Heart left ventricle (tissue), 16 donors: ENCODE data around the gene ZNF497. TPM values are rescaled to one million over a fixed set of nuclear protein-coding genes. Genes with fewer than 3 reads are reported as not detected.
A peak's percentile ranks its signal among the peaks of the same experiment; 100 is the strongest.

Experiments used
- ATAC-seq, 4 donors: fragments of 200-7000 bp; cut with Tn5 transposase; one replicate each; pipeline ENCODE4 v1.9.1; 2020 to 2022; ENCODE audit warnings: moderate library complexity in 4 of 4, mild to moderate bottlenecking in 3 of 4, moderate number of reproducible peaks in 1 of 4
- DNase-seq, 5 donors: peaks; one replicate each; pipeline ENCODE4 v3.0.0-alpha.2; 2020
- H3K27ac ChIP-seq, 12 donors: fragments of 200-600 bp; sonication (generic) in 4 of 12; one replicate each; pipeline versions ENCODE4 v1.5.0 to v1.8.0; 2016 to 2022; ENCODE audit warnings: mild to moderate bottlenecking in 2 of 12
- H3K27me3 ChIP-seq, 9 donors: fragments of 200-600 bp; sonication (generic) in 2 of 9; one replicate each; pipeline versions ENCODE4 v1.5.1 to v1.8.0; 2016 to 2022; ENCODE audit warnings: mild to moderate bottlenecking in 3 of 9
- H3K36me3 ChIP-seq, 9 donors: fragments of 200-600 bp; sonication (generic) in 2 of 9; one replicate each; pipeline versions ENCODE4 v1.5.0 to v1.8.0; 2018 to 2022; ENCODE audit warnings: mild to moderate bottlenecking in 2 of 9
- H3K4me1 ChIP-seq, 12 donors: fragments of 200-600 bp; sonication (generic) in 4 of 12; one replicate each; pipeline versions ENCODE4 v1.5.0 to v1.8.0; 2016 to 2022; ENCODE audit warnings: mild to moderate bottlenecking in 3 of 12
- H3K4me3 ChIP-seq, 12 donors: fragments of 200-600 bp; sonication (generic) in 4 of 12; one replicate each; pipeline versions ENCODE4 v1.5.0 to v1.8.0; 2017 to 2022; ENCODE audit warnings: mild to moderate bottlenecking in 9 of 12, moderate library complexity in 4 of 12
- H3K9me3 ChIP-seq, 12 donors: fragments of 200-600 bp; sonication (generic) in 4 of 12; one replicate each; pipeline versions ENCODE4 v1.5.0 to v1.8.0; 2016 to 2022; ENCODE audit warnings: mild to moderate bottlenecking in 1 of 12
- POLR2A ChIP-seq, 2 donors: fragments of 450-650 bp; IDR thresholded peaks; one replicate each; pipeline ENCODE4 v1.6.1; 2017; ENCODE audit warnings: antibody characterized with exemption in 2 of 2, mild to moderate bottlenecking in 2 of 2, moderate library complexity in 2 of 2
- WGBS, 4 donors: extraction: QIAGEN DNeasy Blood & Tissue Kit in 2 of 4; methylation state at CpG; one replicate each; pipeline versions ENCODE4 v1.1.5 to v1.1.7; 2013 to 2018; 5-methylcytosine and 5-hydroxymethylcytosine counted together
- intact Hi-C, 10 donors: fragments of 100-400 bp; cut with DNase I; formaldehyde crosslinking; loops; one replicate each; pipeline versions ENCODE4 v1.11.1 to v1.14.2; 2022
- polyA plus RNA-seq, 2 donors: library from polyadenylated mRNA; stranded (reverse); fragments of 200-250 nt; gene quantifications; one replicate each; pipeline ENCODE4 v1.2.3, GENCODE V29; 2013
- total RNA-seq, 9 donors: library from RNA; depleted of rRNA in 2 of 9; stranded (reverse); fragments of >200 nt in 2 of 9; fragmentation: NEBNext Ultra II Directional in 3 of 9; extraction: Animal tissue kit (Norgen Biotek cat#: 25700) in 3 of 9; gene quantifications; one replicate each; pipeline versions ENCODE4 v1.1.0 to v1.2.4, GENCODE V29; 2016 to 2023
- TF ChIP-seq, protein P1 (sequence below), 12 donors: fragments of 200-600 bp; sonication (generic) in 4 of 12; IDR thresholded peaks; one replicate each; pipeline versions ENCODE4 v1.5.0 to v1.8.0; 2018 to 2022; ENCODE audit warnings: antibody characterized with exemption in 12 of 12, mild to moderate bottlenecking in 5 of 12
- donor health status: ischemic (EF 13 %, LVEDD 7.1; RV severe dilation, severe dysfunction).
- donor health status: healthy with polysubstance abuse.
- donor health status: DM: no; HTN: yes; CAD: no.
- donor health status: DM: no; HTN: no; CAD: no.
- donor health status: ischemic (EF 25% LVEDD 6.9; RV normal size, moderate dysfunction).
- donor health status: ischemic (EF 25% LVEDD 5.7; RV mildly dilated, moderate dysfunction).
- donor health status: healthy.
- donor health status: DM: yes; HTN: yes; CAD: no.
- donor health status: ischemic (EF 35%, LVEDD 5.7; RV mildly dilated, moderate dysfunction).
- donor health status: nonischemic (EF 11% LVEDD 7.7; RV severe dilation, severe dysfunction).
- donor health status: DM: yes; HTN: yes; CAD: no.
- donor health status: PGD.
- donor health status: ischemic (EF 29% LVEDD 5.4; RV normal size, mild dysfunction).
- donor health status: nonischemic (EF 23%, LVEDD 6.1; RV moderate dilation, normal function).

Gene ZNF497
- total and polyA plus RNA-seq, 11 donors = 0.08 to 1.1 (median 0.30) TPM

DNA sequence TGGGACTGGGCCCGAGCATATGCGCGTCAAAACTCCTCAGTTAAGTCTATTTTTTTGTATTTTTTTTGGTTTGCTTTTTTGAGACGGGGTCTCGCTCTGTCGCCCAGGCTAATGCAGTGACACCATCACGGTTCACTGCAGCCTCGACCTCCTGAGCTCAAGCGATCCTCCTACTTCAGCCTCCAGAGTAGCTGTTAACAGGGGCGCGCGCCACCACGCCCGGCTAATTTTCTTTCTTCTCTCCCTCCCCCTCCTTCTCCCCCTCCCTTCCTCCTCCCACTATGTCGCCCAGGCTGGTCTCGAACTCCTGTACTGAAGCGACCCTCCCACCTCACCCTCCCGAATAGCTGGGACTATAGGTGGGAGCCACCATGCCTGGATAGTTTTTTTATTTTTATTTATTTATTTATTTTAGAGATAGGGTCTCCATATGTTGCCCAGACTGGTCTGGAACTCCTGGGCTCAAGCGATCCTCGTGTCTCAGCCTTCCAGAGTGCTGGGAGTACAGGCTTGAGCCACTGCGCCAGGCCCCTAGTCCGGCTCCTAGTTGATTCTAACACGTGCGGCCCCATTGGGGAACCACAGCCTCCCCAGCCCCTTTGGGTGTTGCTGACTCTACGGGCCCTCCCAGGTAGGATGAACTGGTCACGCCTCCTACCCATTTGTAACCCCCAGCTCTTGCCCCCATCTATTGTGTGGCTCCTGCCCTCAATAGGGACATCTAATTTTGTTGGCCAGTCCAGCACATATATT is 19.1 kb upstream of the ZNF497 start:
- DNase-seq (peak in 1 of 5 donors; percentile 58), ATAC-seq (no peak)
- no peaks in the 10 kb centered on the region for H3K27me3 ChIP-seq
- H3K4me3 ChIP-seq = peak overlapping the region; percentile 57 to 94 (median 83)
- H3K9me3 ChIP-seq = no peaks in the 10 kb centered on the region
- WGBS, 4 donors = 31 to 39% (median 34%) methylated on average over 26 of the region's 26 CpGs
- H3K4me1 ChIP-seq = peaks cover 2 to 40% (median 30%) of the 10 kb centered on the region in 12 donors
- H3K27ac ChIP-seq = peak overlapping the region in 10 of 12 donors; percentile 91 to 98 (median 95)
- TF ChIP-seq POLR2A (IDR thresholded peaks at IDR 0.05) = no peak
- TF ChIP-seq, protein P1, sequence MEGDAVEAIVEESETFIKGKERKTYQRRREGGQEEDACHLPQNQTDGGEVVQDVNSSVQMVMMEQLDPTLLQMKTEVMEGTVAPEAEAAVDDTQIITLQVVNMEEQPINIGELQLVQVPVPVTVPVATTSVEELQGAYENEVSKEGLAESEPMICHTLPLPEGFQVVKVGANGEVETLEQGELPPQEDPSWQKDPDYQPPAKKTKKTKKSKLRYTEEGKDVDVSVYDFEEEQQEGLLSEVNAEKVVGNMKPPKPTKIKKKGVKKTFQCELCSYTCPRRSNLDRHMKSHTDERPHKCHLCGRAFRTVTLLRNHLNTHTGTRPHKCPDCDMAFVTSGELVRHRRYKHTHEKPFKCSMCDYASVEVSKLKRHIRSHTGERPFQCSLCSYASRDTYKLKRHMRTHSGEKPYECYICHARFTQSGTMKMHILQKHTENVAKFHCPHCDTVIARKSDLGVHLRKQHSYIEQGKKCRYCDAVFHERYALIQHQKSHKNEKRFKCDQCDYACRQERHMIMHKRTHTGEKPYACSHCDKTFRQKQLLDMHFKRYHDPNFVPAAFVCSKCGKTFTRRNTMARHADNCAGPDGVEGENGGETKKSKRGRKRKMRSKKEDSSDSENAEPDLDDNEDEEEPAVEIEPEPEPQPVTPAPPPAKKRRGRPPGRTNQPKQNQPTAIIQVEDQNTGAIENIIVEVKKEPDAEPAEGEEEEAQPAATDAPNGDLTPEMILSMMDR (IDR thresholded peaks at IDR 0.05) = no peak
- H3K36me3 ChIP-seq = no peaks in the 10 kb centered on the region
- intact Hi-C loops = loop anchor here in 3 of 10 donors (1.0 to 5.0 kb wide), 4 partner anchors 20 to 59 kb away; partner anchors contain the start of genes ZSCAN22 (in 2 of the 3) and ZNF132 (in 1 of the 3)

DNA sequence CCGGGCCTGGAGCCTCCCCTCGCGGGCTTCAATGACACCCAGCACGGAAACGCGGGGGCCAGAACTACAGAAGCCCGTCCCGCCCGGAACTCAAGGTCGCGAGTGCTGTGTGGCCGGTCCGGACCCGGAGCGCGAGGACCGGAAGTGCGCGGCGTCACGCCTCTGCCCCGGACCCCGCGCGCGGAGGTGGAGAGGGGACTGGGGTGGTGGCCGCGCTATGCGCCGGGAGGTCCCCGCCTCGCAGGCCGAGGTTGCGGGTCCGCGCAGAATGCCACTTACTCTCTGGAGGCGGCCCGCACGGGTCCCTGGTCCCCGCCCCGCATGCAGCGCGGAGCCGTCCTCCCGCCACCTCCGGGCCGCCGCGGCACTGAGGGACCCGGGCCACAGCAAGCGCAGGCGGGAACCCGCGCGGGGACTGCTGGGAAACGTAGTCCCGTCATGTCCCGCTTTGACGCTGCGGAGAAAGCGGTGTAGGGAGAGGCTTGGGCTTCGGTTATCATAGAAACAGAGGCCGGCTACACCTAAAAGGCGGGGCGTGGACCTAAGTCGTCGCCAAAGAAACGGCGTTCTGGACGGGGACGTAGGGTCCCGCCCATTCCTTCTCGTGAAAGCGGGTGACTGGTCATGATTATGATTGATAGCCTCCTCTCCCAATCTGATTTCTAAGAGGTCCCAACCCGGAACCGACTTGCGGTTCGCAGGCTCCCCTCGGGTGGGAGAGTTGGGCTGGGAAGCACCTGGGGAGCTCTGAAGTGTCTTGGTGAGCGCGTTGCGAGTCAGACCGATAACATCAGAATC is 18.3 kb upstream of the ZNF497 start, which contains the start of gene ZNF837:
Gene ZNF837 (minus strand): TSS at position 369 of the 798 bp plus-strand sequence. CDS start 11,698 bp downstream, outside the sequence.
- 0 to 1% (median 0%) methylated on average over 46 to 83 of the region's 83 CpGs for WGBS, 4 donors
- intact Hi-C loops = loop anchor here in 4 of 10 donors (1.0 to 5.0 kb wide), 5 partner anchors 20 to 60 kb away; partner anchors contain the start of genes ZSCAN22 (in 2 of the 4) and ZNF132 (in 1 of the 4)
- DNase-seq = peak; percentile 99 to 100 (median 99)

DNA sequence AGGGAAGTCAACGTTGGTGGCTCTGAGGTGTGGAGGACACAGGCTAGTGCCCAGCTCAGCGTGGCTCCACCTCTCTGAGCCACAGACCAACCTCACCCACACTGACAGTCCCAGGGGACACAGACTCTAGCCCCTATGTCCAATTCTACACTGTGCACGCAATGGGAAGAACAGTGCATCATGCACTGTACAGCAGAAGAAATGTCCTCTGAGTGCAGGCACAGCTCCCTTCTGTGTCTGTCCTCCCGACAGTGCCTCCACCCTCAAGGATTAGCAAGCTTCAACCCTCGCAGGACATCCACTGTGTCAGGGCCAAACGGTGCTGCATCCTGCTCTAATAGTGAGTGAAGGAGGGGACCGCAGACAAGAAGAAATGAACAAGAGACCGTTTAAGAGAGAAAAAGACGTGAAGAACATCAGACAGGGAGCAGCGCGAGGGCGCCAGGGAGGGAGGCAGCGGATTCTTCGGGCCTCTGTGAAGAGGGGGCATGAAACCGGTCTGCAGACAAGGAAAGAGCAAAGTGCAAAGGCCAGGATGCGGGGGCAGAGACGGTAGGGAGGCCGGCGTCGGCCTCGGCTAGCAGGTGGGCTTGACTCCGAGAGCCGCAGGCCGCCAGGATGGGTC is 17.6 kb upstream of the ZNF497 start:
- ATAC-seq (peak in 1 of 4 donors; percentile 0), DNase-seq (peak in 1 of 5 donors; percentile 20)
- TF ChIP-seq, protein P1 (IDR thresholded peaks at IDR 0.05) = no peak
- no peak for TF ChIP-seq POLR2A (IDR thresholded peaks at IDR 0.05)
- peak overlapping the region; percentile 57 to 94 (median 83) for H3K4me3 ChIP-seq
- no peaks in the 10 kb centered on the region for H3K36me3 ChIP-seq
- peak overlapping the region; percentile 85 to 98 (median 95) for H3K27ac ChIP-seq
- intact Hi-C loops = loop anchor here in 4 of 10 donors (1.0 to 5.0 kb wide), 4 partner anchors 53 to 61 kb away; partner anchors contain the start of genes ZSCAN22 (in 2 of the 4) and ZNF132 (in 1 of the 4)
- no peaks in the 10 kb centered on the region for H3K9me3 ChIP-seq
- H3K4me1 ChIP-seq = peaks cover 0 to 26% (median 20%) of the 10 kb centered on the region in 12 donors
- H3K27me3 ChIP-seq = no peaks in the 10 kb centered on the region
- 6 to 7% (median 7%) methylated on average over 24 of the region's 24 CpGs for WGBS, 4 donors

More for the DNA sequence above, 18.3 kb upstream of the ZNF497 start, which contains the start of gene ZNF837:
- peak within 1 kb of the TSS; percentile 57 to 94 (median 83) for H3K4me3 ChIP-seq
- H3K9me3 ChIP-seq = no peaks in the 10 kb centered on the region
- H3K27ac ChIP-seq = peak within 1 kb of the TSS; percentile 85 to 98 (median 95)
- H3K27me3 ChIP-seq = no peaks in the 10 kb centered on the region
- peaks cover 2 to 33% (median 24%) of the 10 kb centered on the region in 12 donors for H3K4me1 ChIP-seq
- ATAC-seq = peak; percentile 95 to 96 (median 96)
- no peaks in the 10 kb centered on the region for H3K36me3 ChIP-seq
- peak in 1 of 2 donors; percentile 75 for TF ChIP-seq POLR2A (IDR thresholded peaks at IDR 0.05)
- TF ChIP-seq, protein P1 (IDR thresholded peaks at IDR 0.05) = no peak
